GM12878 (cell line): ENCODE data around the gene PRDM16. TPM values are rescaled to one million over a fixed set of nuclear protein-coding genes. Genes with fewer than 3 reads are reported as not detected.

ENCODE experiments used
- ATAC-seq: fragments of 200-7000 bp; cut with Tn5 transposase; 3 replicates; pipeline ENCODE4 v1.9.1; 2020; ENCODE audit warnings: mild to moderate bottlenecking, moderate library complexity
- BruUV-seq: library from RNA; stranded (reverse); fragments of 400-500 nt; replicated peaks from 2 replicates; lab custom pipeline; 2021; lab: Mats Ljungman, UMichigan
- CTCF ChIA-PET: fragments of 300-600 bp; sonication (Branson Sonifier 250); formaldehyde crosslinking; extraction: SDS; loops from one replicate; lab custom pipeline; 2021; ENCODE audit warnings: inconsistent platforms; lab: Yijun Ruan, JAX
- POLR2A ChIA-PET: fragments of 350-600 bp; formaldehyde crosslinking; extraction: SDS; loops from one replicate; lab custom pipeline; 2021; ENCODE audit warnings: inconsistent platforms; lab: Charles Lee
- RAD21 ChIA-PET: fragments of 300-600 bp; sonication (Branson Sonifier 250); formaldehyde crosslinking; loops from one replicate; lab custom pipeline; 2023; ENCODE audit warnings: antibody characterized with exemption; ENCODE audit not compliant: unreplicated experiment; lab: Charles Lee
- SMC1A ChIA-PET: fragments of 300-600 bp; sonication (Branson Sonifier 250); formaldehyde crosslinking; loops from one replicate; lab custom pipeline; 2023; ENCODE audit not compliant: unreplicated experiment, uncharacterized antibody; lab: Charles Lee
- DNase-seq: peaks from one replicate; pipeline ENCODE4 v3.0.0-alpha.2; 2011; ENCODE audit warnings: low read depth, low spot score
- FAIRE-seq: peaks from 3 replicates; lab custom pipeline; 2011; peaks lifted over from hg19 to GRCh38; lab: Jason Lieb, UNC
- H2AFZ ChIP-seq: 2 replicates; pipeline ENCODE4 v1.6.0; 2011; ENCODE audit warnings: low read depth, low read length, control low read depth; ENCODE audit not compliant: control insufficient read depth
- H3K27ac ChIP-seq: 2 replicates; pipeline ENCODE4 v1.5.1; 2011; ENCODE audit warnings: control low read depth; ENCODE audit not compliant: control insufficient read depth, insufficient read depth
- H3K27me3 ChIP-seq, 2 experiments: replicated peaks in 1 of 2; 2 replicates each; pipeline versions ENCODE4 v1.6.0 to v1.6.1; 2011; ENCODE audit warnings: low read length in 1 of 2; ENCODE audit not compliant: control insufficient read depth in 2 of 2, insufficient read depth in 2 of 2
- H3K36me3 ChIP-seq, 2 experiments: 2 replicates each; pipeline ENCODE4 v1.5.1; 2011; ENCODE audit warnings: low read length in 1 of 2; ENCODE audit not compliant: control insufficient read depth in 2 of 2, insufficient read depth in 2 of 2
- H3K4me1 ChIP-seq: 2 replicates; pipeline ENCODE4 v1.6.1; 2011; ENCODE audit warnings: mild to moderate bottlenecking, low read length, moderate library complexity, mixed read lengths; ENCODE audit not compliant: control insufficient read depth, insufficient read depth
- H3K4me2 ChIP-seq: 2 replicates; pipeline ENCODE4 v1.6.0; 2011; ENCODE audit warnings: control low read depth; ENCODE audit not compliant: control insufficient read depth, insufficient read depth
- H3K4me3 ChIP-seq: fragments of 200-600 bp; sonication (generic); 2 replicates; pipeline ENCODE4 v1.5.1; 2016
- H3K79me2 ChIP-seq: 2 replicates; pipeline ENCODE4 v1.6.0; 2011; ENCODE audit warnings: low read length; ENCODE audit not compliant: control insufficient read depth, insufficient read depth
- H3K9ac ChIP-seq: 2 replicates; pipeline ENCODE4 v1.8.0; 2011; ENCODE audit warnings: low read length, control low read depth, mixed read lengths; ENCODE audit not compliant: control insufficient read depth, insufficient read depth
- H3K9me3 ChIP-seq: replicated peaks from 3 replicates; pipeline ENCODE4 v1.5.1; 2011; ENCODE audit warnings: mild to moderate bottlenecking, low read length; ENCODE audit not compliant: control insufficient read depth, insufficient read depth
- H4K20me1 ChIP-seq: 2 replicates; pipeline ENCODE4 v1.6.0; 2011; ENCODE audit not compliant: control insufficient read depth, insufficient read depth
- ATF7 ChIP-seq: fragments of 450-650 bp; IDR thresholded peaks from 2 replicates; pipeline ENCODE4 v1.6.1; 2016; ENCODE audit warnings: low read depth, mild to moderate bottlenecking
- E2F8 ChIP-seq: fragments of 450-650 bp; IDR thresholded peaks from 2 replicates; pipeline ENCODE4 v1.6.1; 2018; ENCODE audit warnings: mild to moderate bottlenecking, low read depth, moderate library complexity; ENCODE audit not compliant: partially characterized antibody
- HCFC1 ChIP-seq: fragments of 150-350 bp; IDR thresholded peaks from 2 replicates; pipeline ENCODE4 v1.6.1; 2014; ENCODE audit warnings: low read length
- HDAC6 ChIP-seq: fragments of 200-600 bp; sonication (generic); IDR thresholded peaks from one replicate; pipeline ENCODE4 v1.8.0; 2017; ENCODE audit warnings: antibody characterized with exemption; ENCODE audit not compliant: unreplicated experiment
- NBN ChIP-seq: fragments of 450-650 bp; IDR thresholded peaks from 2 replicates; pipeline ENCODE4 v1.6.1; 2016
- NFYB ChIP-seq: IDR thresholded peaks from 2 replicates; pipeline ENCODE4 v1.6.1; 2011; ENCODE audit warnings: low read depth, mild to moderate bottlenecking, low read length, improper control_type of control experiment, moderate library complexity; ENCODE audit not compliant: insufficient read depth
- SIN3A ChIP-seq: IDR thresholded peaks from 2 replicates; pipeline ENCODE4 v1.6.1; 2012; ENCODE audit warnings: low read depth, low read length, improper control_type of control experiment
- SP1 ChIP-seq: IDR thresholded peaks from one replicate; pipeline ENCODE4 v1.6.1; 2011; ENCODE audit warnings: low read depth, low read length
- STAT1 ChIP-seq: fragments of 450-650 bp; conservative IDR thresholded peaks from 2 replicates; pipeline ENCODE4 v1.6.1; 2014; ENCODE audit warnings: antibody characterized with exemption, mild to moderate bottlenecking
- ZBED1 ChIP-seq: IDR thresholded peaks from 2 replicates; pipeline ENCODE4 v1.6.1; 2016; ENCODE audit warnings: borderline replicate concordance
- WGBS: methylation state at CpG from one replicate; pipeline ENCODE4 v1.1.6; 2016; ENCODE audit warnings: low lambda C conversion rate; ENCODE audit not compliant: insufficient replicate concordance, insufficient coverage; ENCODE audit errors: missing lambda C conversion rate; 5-methylcytosine and 5-hydroxymethylcytosine counted together
- in situ Hi-C: fragments of 300-500 bp; cut with MboI; formaldehyde crosslinking; loops from 9 replicates; pipeline ENCODE4 v1.14.3; 2018; ENCODE audit warnings: mixed read lengths
- intact Hi-C: fragments of 100-400 bp; cut with micrococcal nuclease; formaldehyde crosslinking; loops from one replicate; pipeline ENCODE4 v1.14.2; 2022; ENCODE audit not compliant: unreplicated experiment
- polyA plus RNA-seq, 11 experiments: library from polyadenylated mRNA; depleted of rRNA in 4 of 11; unstranded in 6 of 11; stranded (reverse) in 5 of 11; fragments of >200 nt; fragmentation: Nextera tagmentation in 4 of 11; fragmentation: Illumina TruSeq in 1 of 11; extraction: Ambion mirVana in 4 of 11; extraction: Trizol in 1 of 11; gene quantifications; 1 replicate in 1 of 11; 2 replicates in 10 of 11; pipeline versions ENCODE4 v1.2.1 to v1.2.3, GENCODE V29; 2011 to 2016; ENCODE audit warnings: inconsistent platforms in 2 of 11, missing spikeins in 2 of 11, low read depth in 1 of 11
- total RNA-seq, 4 experiments: library from RNA; depleted of rRNA in 3 of 4; stranded (reverse); fragments of >200 nt in 3 of 4; fragmentation: Illumina TruSeq in 1 of 4; extraction: Trizol in 1 of 4; gene quantifications; 2 replicates each; pipeline versions ENCODE4 v1.2.1 to v1.2.3, GENCODE V29; 2013 to 2021
- TF ChIP-seq, protein P1 (sequence below): fragments of 450-650 bp; formaldehyde crosslinking; IDR thresholded peaks from 2 replicates; pipeline ENCODE4 v1.5.0; 2022; ENCODE audit warnings: mild to moderate bottlenecking, missing genetic modification characterization
- TF ChIP-seq, protein P2 (sequence below): fragments of 450-650 bp; IDR thresholded peaks from 2 replicates; pipeline ENCODE4 v1.6.1; 2016; ENCODE audit warnings: mild to moderate bottlenecking, moderate library complexity, borderline replicate concordance

The PRDM16 gene
- total and polyA plus RNA-seq, 10 of the 15 experiments (the other 5 are each of a cell fraction or from before 2014, with no cell fraction given), result 0.03 TPM; not detected in 9

- Histone ChIP-seq H3K79me2 (no peaks in the 10 kb centered on the region), H4K20me1 (no peaks in the 10 kb centered on the region), H3K9me3 (no peaks in the 10 kb centered on the region), H3K4me3 (no peak overlapping the region), H2AFZ (no peak overlapping the region), H3K27ac (no peak overlapping the region), H3K9ac (no peak overlapping the region), H3K4me2 (no peak overlapping the region), H3K36me3 (no peaks in the 10 kb centered on the region), H3K27me3 (no peaks in the 10 kb centered on the region), H3K4me1 (no peaks in the 10 kb centered on the region)
- WGBS, result 25% methylated on average over 5 of the region's 5 CpGs
- FAIRE-seq (no peak), ATAC-seq (no peak), DNase-seq (no peak)
- RAD21 ChIA-PET, result interaction anchor here (0.7 to 1.1 kb wide), 3 partner anchors 11 to 167 kb away, joined by 3 to 4 read pairs (median 4); no protein-coding TSS in a partner anchor
- CTCF ChIA-PET, result interaction anchor here (0.6 to 2.5 kb wide), 12 partner anchors 9 to 375 kb away, joined by 3 to 23 read pairs (median 4); no protein-coding TSS in a partner anchor
- intact Hi-C loops (loop anchor here (1.0 kb wide), 2 partner anchors 31 to 166 kb away; no protein-coding TSS in a partner anchor), in situ Hi-C loops (loop anchor here (5.0 kb wide), 1 partner anchor 164 kb away; no protein-coding TSS in a partner anchor)
- SMC1A ChIA-PET, result interaction anchor here (1.4 kb wide), 1 partner anchor 33 kb away, joined by 7 read pairs; no protein-coding TSS in a partner anchor
- no TSS peak for BruUV-seq
- POLR2A ChIA-PET, result no interaction called here
- TF ChIP-seq, protein P1, sequence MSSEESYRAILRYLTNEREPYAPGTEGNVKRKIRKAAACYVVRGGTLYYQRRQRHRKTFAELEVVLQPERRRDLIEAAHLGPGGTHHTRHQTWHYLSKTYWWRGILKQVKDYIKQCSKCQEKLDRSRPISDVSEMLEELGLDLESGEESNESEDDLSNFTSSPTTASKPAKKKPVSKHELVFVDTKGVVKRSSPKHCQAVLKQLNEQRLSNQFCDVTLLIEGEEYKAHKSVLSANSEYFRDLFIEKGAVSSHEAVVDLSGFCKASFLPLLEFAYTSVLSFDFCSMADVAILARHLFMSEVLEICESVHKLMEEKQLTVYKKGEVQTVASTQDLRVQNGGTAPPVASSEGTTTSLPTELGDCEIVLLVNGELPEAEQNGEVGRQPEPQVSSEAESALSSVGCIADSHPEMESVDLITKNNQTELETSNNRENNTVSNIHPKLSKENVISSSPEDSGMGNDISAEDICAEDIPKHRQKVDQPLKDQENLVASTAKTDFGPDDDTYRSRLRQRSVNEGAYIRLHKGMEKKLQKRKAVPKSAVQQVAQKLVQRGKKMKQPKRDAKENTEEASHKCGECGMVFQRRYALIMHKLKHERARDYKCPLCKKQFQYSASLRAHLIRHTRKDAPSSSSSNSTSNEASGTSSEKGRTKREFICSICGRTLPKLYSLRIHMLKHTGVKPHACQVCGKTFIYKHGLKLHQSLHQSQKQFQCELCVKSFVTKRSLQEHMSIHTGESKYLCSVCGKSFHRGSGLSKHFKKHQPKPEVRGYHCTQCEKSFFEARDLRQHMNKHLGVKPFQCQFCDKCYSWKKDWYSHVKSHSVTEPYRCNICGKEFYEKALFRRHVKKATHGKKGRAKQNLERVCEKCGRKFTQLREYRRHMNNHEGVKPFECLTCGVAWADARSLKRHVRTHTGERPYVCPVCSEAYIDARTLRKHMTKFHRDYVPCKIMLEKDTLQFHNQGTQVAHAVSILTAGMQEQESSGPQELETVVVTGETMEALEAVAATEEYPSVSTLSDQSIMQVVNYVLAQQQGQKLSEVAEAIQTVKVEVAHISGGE (CRISPR knock-in tag), result no peak
- TF ChIP-seq SIN3A, result no peak
- TF ChIP-seq ATF7, result no peak
- TF ChIP-seq, protein P2, sequence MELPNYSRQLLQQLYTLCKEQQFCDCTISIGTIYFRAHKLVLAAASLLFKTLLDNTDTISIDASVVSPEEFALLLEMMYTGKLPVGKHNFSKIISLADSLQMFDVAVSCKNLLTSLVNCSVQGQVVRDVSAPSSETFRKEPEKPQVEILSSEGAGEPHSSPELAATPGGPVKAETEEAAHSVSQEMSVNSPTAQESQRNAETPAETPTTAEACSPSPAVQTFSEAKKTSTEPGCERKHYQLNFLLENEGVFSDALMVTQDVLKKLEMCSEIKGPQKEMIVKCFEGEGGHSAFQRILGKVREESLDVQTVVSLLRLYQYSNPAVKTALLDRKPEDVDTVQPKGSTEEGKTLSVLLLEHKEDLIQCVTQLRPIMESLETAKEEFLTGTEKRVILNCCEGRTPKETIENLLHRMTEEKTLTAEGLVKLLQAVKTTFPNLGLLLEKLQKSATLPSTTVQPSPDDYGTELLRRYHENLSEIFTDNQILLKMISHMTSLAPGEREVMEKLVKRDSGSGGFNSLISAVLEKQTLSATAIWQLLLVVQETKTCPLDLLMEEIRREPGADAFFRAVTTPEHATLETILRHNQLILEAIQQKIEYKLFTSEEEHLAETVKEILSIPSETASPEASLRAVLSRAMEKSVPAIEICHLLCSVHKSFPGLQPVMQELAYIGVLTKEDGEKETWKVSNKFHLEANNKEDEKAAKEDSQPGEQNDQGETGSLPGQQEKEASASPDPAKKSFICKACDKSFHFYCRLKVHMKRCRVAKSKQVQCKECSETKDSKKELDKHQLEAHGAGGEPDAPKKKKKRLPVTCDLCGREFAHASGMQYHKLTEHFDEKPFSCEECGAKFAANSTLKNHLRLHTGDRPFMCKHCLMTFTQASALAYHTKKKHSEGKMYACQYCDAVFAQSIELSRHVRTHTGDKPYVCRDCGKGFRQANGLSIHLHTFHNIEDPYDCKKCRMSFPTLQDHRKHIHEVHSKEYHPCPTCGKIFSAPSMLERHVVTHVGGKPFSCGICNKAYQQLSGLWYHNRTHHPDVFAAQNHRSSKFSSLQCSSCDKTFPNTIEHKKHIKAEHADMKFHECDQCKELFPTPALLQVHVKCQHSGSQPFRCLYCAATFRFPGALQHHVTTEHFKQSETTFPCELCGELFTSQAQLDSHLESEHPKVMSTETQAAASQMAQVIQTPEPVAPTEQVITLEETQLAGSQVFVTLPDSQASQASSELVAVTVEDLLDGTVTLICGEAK, result no peak
- TF ChIP-seq NFYB, result no peak
- TF ChIP-seq HDAC6, result no peak
- TF ChIP-seq E2F8, result no peak
- TF ChIP-seq HCFC1, result no peak
- no peak for TF ChIP-seq SP1
- TF ChIP-seq ZBED1, result no peak
- TF ChIP-seq STAT1, result no peak
- no peak for TF ChIP-seq NBN
Observed at GRCh38 chr1:3452866-3453175, 383.8 kb downstream of the PRDM16 start.
